ENCODE measurements around the gene PRKCSH.

DNA sequence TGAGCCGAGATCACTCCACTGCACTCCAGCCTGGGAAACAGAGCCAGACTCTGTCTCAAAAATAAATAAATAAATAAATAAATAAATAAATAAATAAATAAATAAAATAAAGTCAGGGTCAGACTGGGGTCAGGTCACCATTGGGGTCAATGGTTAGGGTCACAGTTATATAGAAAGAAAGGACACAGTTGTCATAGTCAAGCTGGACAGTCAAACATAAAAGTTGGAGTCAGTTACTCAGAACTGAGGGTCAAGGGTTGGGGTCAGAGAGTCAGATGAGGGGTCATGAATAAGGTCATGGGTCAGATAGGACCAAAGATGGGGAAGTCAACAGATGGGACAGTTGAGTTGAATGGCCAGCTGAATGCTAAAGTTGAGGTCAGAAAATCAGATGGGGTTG, 34.6 kb upstream of the PRKCSH start:
- TF ChIP-seq CTCF (IDR thresholded peaks at IDR 0.05; ENCODE audit: low read length) (no peak), EZH2 (IDR thresholded peaks at IDR 0.05; ENCODE audit: borderline replicate concordance, low read length) (no peak)
